GM18867 (cell line): ENCODE data around the gene HNRNPA3.
"Not testable (repeated sequence)": the region's sequence is repeated elsewhere in the genome, so short reads cannot be mapped to it uniquely, and the experiment has no call there.

Experiments
- ATAC-seq: cut with Tn5 transposase; IDR thresholded peaks from one replicate; pipeline ENCODE4 v1.9.1; 2021; ENCODE audit warnings: mild to moderate bottlenecking, moderate library complexity; ENCODE audit not compliant: unreplicated experiment

Gene HNRNPA3

GRCh38 chr2:177232098-177232704 is 19.6 kb downstream of the HNRNPA3 start:
- no peak for ATAC-seq

GRCh38 chr2:177234267-177234666 is 21.7 kb downstream of the HNRNPA3 start:
- no peak for ATAC-seq

GRCh38 chr2:177235855-177236437 is 23.4 kb downstream of the HNRNPA3 start:
- no peak for ATAC-seq

DNA sequence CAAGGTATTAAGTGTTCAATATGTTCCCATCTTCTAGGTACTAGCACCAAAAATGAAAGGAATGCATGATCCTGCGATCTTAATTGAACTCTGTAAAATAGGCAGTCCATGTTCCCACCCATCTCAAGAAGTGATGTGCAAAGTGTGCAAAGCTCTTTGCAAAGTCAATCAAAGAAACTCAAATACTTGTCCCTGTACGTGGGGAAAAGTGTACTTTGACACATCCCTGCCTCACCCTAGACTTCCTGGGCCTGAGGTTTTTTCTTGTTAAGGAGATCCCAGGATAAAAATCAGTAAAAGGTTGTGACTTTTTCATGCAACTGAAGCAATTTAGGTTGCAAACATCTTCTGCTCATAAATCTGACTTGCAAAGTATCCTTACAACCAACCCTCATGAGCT is 25.3 kb downstream of the HNRNPA3 start:
- ATAC-seq = no peak

- no peak for ATAC-seq
Measured at GRCh38 chr2:177239053-177239452, 26.5 kb downstream of the HNRNPA3 start.

- peak; percentile 59 for ATAC-seq
Measured at GRCh38 chr2:177239932-177240630, 27.5 kb downstream of the HNRNPA3 start.

DNA sequence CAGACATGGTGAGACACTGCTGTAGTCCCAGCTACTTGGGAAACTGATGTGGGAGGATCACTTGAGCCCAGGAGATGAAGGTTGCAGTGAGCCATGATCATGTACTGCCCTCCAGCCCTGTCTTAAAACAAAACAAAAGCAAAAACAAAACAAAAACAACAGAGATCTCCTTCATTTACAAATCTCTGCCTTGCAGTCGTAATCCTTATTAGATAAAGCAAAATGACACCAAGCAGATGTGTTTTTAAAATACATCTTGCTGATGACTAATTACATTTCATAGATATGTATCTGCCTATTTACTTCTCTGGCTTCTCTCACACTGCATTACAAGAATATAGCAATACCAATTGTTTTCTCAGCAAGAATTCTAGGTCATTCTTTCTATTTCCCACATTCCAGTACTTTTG is 29.1 kb downstream of the HNRNPA3 start:
- ATAC-seq = no peak

DNA sequence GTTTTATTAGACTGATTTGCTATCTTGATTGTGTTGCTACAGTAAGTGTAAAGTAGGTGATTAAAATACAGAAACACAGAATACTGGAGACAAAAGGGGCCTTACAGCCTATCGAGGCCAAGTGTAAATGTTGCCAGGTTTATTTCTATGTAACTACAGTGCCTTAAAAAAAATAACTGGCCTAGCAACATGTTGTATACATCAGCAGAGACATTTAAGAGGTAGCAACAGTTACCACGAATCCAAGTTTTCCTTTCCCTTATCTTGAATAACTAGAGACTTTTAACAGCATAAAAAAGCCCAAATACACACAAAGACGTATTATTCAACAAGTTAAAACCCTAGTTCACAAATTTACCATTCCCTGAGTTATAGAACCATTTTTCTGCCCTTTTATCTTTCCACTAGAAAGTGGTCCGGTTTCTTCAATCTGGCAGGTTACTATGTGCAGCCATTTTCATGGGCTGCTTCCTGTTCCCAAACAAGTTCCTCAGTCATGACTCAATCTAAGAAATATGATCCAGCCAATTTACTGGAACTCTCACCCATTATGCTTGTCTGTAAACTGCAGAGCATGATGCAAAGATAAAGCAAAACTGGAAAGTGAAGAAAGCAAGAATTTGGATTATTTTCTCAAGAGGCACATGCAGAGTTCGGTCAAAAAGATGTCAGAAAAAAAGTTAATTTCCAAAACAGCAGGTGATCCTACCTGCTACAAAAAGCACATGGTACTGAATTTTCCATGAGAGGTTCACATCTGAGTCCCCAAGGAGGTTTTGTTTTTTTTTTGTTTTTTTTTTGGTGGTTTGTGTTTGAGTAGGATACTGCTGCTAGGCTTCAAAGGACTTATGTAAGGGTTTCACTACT is 29.8 kb downstream of the HNRNPA3 start:
- ATAC-seq = no peak

- ATAC-seq = no peak
Measured at GRCh38 chr2:177243073-177243472, 30.5 kb downstream of the HNRNPA3 start.

DNA sequence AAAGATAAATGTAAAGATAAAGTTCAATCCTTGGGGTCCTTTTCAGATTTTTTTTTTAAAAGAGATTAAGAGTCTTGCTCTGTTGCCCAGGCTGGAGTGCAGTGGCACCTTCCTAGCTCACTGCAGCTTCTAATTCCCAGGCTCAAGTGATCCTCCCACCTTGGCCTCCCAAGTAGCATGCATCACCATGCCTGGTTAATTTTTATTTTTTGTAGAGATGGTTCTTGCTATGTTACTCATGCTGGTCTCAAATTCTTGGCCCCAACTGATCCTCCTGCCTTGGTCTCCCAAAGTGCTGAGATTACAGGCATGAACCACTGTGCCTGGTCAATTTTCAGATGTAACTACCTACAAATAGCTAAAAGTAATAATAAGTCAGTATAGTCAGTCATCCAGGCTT is 30.9 kb downstream of the HNRNPA3 start:
- ATAC-seq = no peak

DNA sequence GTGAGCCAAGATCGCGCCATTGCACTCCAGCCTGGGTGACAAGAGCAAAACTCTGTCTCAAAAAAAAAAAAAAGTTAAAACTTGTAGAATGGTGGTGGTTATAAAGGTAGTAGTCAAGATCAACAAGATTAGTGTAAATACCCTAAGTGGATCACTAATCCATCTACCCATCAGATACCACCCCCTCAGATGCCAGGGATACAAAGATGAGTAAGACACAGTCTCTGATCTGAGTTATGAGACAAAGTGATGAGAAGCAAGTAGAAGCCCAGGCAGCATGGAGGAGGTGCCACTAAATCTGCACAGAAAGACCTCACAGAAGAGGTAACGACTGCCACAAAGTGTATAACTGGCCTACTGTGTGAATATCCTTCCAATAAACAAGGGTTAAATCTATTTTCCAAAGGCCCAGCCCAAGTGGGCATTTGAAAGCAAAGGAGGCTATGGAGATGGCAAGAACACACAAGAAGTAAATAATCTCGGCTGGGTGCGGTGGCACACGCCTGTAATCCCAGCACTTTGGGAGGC is 31.7 kb downstream of the HNRNPA3 start:
- no peak for ATAC-seq

- no peak for ATAC-seq
Measured at GRCh38 chr2:177245010-177245422, 32.4 kb downstream of the HNRNPA3 start.

DNA sequence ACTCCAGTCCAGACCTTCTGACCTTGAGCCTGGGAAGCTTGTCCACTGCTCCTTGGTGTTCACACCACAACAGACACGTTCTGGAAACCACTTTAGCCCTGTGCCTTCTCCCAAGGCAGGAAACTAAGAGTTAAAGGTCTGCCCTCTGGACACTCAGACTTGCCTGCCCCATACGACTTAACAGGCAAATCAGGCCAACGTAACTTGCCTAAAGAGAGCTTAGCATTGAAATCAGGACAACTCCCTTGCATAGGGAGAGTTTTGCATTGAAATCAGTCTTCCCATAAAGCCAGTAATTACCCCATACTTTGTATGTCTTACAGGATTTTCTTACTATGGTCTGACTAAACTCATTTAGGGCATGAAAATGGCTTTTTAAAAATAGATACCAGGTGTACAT is 33.4 kb downstream of the HNRNPA3 start:
- no peak for ATAC-seq

GRCh38 chr2:177246523-177247030 is 34.0 kb downstream of the HNRNPA3 start:
- ATAC-seq = not testable (repeated sequence)

GRCh38 chr2:177247693-177248262 is 35.2 kb downstream of the HNRNPA3 start:
- ATAC-seq = no peak

- no peak for ATAC-seq
Measured at GRCh38 chr2:177249038-177249437, 36.4 kb downstream of the HNRNPA3 start.

GRCh38 chr2:177250461-177250860 is 37.9 kb downstream of the HNRNPA3 start:
- ATAC-seq = no peak

DNA sequence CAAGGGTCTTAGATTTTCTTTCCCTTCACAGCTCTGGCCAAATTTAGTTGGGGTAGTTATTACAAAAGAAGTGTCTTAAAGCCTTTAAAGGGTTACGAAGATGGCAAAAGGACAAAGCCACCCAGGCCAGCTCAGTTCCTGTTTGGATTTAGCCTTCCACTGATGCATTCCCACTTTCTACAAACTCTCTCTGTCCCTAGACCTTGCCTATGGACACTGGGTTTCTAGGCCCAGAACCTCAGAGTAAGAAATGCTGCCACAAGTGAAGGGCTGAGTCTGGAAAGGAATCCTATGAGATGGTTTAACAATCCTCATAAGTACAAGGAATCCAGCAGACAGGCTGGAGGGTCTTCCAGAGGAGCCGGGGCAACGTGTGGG is 38.6 kb downstream of the HNRNPA3 start:
- no peak for ATAC-seq

DNA sequence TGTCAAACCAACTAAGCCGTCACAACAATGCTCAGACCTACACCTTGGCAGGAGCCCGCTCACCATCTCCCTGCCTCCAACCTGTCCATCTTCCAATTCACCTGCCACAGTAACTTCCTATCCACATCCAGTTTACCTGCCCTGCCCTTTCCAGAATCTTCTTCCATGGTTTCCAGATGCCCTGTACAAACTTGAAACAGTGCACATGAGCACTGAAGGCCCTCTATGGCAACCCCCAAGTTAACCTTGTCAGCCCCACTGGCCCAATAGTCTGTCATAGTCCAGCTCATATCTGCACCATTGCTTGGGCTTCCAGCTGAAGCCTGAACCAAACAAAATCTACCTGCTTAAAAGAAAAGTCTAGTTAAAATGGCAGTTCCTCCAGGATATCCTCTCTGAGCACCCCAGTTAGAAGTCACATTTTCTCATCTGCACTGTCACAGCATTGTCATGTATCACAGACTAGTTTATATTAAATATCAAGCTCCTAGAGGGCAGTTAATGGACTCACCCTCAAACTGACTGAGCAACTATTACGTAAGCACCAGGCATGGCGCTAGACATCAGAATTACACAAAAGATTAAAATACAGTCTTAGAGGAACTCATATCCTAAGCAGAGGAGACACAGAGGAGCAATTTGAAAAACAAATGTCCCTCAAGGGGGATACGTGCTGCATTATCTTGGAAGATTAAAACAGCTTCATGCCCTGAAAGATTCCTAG is 40.4 kb downstream of the HNRNPA3 start:
- no peak for ATAC-seq

- ATAC-seq = no peak
Measured at GRCh38 chr2:177253704-177254103, 41.1 kb downstream of the HNRNPA3 start.
